ENCODE results near the gene LGALS1.

GRCh38 chr22:37690407-37690806 lies 15.0 kb downstream of the LGALS1 start:
- TF ChIP-seq, protein P1, sequence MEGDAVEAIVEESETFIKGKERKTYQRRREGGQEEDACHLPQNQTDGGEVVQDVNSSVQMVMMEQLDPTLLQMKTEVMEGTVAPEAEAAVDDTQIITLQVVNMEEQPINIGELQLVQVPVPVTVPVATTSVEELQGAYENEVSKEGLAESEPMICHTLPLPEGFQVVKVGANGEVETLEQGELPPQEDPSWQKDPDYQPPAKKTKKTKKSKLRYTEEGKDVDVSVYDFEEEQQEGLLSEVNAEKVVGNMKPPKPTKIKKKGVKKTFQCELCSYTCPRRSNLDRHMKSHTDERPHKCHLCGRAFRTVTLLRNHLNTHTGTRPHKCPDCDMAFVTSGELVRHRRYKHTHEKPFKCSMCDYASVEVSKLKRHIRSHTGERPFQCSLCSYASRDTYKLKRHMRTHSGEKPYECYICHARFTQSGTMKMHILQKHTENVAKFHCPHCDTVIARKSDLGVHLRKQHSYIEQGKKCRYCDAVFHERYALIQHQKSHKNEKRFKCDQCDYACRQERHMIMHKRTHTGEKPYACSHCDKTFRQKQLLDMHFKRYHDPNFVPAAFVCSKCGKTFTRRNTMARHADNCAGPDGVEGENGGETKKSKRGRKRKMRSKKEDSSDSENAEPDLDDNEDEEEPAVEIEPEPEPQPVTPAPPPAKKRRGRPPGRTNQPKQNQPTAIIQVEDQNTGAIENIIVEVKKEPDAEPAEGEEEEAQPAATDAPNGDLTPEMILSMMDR (IDR thresholded peaks at IDR 0.05): no peak
- no peak for TF ChIP-seq USF2 (IDR thresholded peaks at IDR 0.05; ENCODE audit: borderline replicate concordance, low read depth, low read length)
